Frontal cortex (tissue), 4 donors: ENCODE results near the gene APBA1. TPM values are rescaled to one million over a fixed set of nuclear protein-coding genes. Genes with fewer than 3 reads are reported as not detected.

Source experiments
- DNase-seq, 2 donors: peaks; one replicate each; pipeline ENCODE4 v3.0.0; 2012; ENCODE audit warnings: low spot score in 2 of 2
- FAIRE-seq: peaks from 2 replicates; lab custom pipeline; 2012; peaks lifted over from hg19 to GRCh38; lab: Jason Lieb, UNC
- total RNA-seq: library from RNA; depleted of rRNA; stranded (reverse); fragments of >200 nt; gene quantifications from one replicate; pipeline ENCODE4 v1.2.3, GENCODE V29; 2014
- donor health status: control.
- donor health status: control.
- donor health status: control.

Gene APBA1
- total RNA-seq, 1 donor from 2014 or later: 24.9 TPM

DNA sequence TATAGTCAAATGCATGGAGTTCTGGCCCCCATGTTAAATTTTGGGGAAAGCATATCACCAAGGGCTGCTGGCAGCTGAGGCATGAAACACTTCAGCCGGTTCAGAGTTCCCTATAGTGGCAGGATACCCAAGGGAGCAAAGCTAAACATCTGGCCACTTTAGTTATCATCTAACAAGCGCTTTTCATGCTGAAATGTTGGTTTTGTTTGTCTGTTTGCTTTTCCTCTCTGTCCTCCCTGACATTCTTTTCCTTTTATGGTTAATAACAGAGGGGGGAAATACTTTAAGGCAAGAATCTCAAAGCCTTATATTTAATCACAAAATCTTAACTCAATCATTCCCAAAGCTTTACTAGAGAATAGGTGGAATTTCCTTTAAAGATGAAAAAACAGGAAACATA is 11.9 kb downstream of the APBA1 start:
- no peak for DNase-seq
- no peak for FAIRE-seq

DNA sequence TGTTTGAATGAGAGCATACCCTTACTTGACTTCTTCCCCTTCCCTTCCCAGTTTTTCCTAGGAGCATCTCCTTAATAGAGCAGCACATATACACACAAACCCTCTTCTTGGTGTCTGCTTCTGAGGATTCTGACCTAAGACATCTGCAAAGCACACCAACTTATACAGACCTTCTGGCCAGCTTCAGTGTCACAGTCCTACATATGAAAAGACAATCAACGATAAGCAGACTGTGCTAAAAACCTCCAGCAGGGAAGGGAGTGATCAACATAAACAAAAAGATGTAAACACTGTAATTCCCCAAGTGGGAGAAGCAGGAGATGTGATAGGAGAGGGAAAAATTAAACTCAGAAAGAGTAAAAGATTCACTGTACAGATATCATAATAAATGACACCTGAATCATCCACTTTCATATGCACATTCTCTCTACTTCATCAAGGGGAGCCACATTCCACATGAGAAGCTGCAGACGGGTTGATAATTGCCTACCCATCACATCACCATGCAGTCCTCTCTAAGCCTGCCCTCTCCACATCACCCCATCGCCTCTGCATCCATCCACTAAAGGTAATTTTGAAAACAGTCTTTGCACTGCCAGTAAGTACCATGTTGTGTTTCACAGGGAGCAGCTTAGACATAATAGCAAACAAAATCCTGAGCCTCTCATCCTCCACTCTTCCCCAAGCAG is 13.0 kb downstream of the APBA1 start:
- FAIRE-seq (no peak), DNase-seq (no peak)

DNA sequence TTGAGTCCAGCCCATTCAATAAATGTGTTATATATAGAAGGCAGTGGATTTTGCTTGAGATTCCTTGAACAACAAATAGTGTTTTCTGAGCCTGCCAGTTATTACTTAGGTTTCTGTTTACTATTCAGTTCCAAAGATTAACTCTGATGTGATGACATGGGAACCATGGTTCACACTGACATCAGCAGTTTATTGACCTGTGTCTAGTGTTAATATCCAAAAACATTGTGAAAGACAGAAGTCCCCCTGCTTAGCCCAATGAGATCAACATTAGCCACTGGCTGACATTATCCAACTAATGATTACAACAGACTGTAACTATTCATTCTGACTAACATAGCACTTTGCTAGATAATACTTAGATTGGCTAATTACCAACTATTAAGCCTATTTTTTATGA is 14.9 kb downstream of the APBA1 start:
- FAIRE-seq (no peak), DNase-seq (no peak)

DNA sequence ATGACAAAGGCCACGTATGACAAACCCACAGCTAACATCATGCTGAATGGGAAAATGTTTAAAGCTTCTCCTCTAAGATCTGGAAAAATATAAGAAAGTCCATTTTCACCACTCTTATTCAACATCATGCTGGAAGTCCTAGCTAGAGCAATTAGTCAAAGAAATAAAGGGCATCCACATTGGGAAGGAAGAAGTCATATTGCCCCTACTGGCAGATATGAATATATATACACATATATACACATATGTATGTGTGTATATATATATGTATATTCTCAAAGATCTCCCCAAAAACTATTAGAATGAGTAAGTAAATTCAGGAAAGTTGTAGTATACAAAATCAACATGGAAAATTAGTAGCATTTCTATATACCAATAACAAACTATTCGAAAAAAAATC is 17.1 kb downstream of the APBA1 start:
- FAIRE-seq (no peak), DNase-seq (no peak)

DNA sequence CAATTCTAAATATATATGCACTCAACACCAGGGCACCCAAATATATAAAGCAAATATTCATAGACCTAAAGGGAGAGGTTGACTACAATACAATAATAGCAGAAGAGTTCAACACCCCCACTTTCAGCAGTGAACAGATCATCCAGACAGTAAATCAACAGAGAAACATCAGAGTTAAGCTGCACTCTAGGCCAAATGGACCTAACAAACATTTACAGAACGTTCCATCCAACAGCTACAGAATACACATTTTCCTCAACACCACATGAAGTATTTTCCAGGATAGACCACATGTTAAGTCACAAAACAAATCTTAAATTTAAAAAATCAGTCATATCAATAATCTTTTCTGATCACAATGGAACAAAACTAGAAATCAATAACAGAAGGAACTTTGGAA is 18.9 kb downstream of the APBA1 start:
- no peak for DNase-seq
- FAIRE-seq: peak; percentile 30

DNA sequence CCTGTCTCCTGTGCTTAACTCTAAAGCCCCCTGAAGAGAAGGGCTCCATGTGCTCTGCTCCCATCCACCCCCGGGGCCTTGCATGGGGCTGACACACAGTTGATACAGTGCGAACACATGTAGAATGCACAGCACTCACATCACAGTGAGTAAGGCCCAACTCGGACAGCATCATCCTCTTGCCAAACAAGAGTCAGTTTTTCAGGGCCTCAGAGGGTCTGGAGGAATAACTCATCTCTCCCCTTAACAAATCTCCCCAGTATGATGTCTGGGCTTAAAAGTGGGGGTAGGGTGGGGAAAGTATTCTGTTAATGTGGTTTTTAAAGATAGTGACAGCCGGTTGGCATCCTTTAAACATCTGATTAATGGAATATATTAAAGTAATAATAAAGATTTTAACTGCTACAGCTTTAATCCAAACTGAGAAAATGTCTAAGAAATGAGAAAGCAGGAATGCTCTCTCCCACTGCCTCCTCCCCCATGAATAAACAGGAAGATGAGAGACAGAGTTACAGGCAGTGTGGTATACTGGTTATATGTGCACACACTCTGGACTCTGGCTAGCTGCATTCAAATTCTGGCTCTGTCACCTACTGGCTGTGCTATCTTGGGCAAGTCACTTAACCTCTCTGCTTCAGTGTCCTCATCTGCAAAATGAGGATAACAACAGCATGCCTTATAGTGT is 22.5 kb downstream of the APBA1 start:
- FAIRE-seq (no peak), DNase-seq (no peak)

DNA sequence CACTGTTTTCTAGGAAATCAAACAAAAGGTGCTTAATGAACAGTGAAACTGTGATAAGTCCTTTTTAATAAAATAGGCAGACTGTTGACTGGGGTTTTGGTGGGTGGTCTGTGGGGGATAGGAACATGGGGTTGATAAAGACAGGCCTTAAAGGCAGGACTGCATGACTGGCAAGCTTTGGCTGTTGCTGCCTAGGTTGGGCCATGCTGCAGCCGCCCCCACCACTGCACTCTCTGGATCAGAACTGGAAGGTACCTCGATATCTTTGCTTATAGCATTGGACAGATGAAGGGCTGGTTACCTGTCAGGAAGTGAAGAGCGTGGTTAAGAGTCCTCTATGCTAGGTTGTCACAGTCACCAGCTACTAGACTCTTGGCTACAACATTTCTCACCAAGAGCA is 24.4 kb downstream of the APBA1 start:
- no peak for FAIRE-seq

DNA sequence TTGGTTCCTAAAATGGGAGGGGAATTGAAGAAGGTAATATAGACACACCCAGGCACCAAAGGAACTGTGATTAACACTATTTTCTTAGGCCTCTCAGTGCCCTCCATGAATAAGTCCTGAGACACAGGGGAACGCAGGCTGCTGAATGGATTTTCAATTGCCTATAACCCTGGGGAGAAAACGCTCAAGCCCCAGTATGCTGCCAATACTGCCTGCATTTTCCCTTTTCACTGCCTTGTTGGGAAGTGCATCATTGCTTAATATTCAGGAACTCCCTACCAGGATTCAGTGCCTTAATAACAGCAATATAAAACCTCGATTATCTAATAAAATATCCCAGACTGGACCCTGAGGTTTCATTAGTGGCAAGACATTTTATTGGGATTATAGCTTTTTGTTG is 25.4 kb downstream of the APBA1 start:
- DNase-seq: no peak
- FAIRE-seq: no peak

More for the DNA sequence above, 24.4 kb downstream of the APBA1 start:
- no peak for DNase-seq

DNA sequence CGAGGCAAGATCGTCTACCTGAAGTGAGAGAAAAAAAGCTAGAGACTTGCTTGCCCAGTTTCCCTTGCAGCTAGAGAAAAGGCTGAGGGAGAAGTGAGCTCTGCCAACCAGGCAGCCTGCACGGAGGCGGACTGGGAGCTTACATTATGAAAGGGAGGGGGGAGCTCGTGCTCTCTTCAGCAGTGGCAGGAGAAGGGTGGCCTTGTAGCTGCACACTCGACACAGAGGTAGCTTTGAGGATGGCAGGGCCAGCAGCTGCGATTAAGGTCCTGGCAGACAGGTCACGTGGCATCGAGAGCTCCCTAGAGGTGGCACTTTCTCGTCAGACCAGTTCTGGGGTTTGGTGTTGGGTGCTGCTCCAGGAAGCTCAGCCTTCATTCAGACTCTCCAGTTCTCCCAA is 26.7 kb downstream of the APBA1 start:
- no peak for FAIRE-seq

DNA sequence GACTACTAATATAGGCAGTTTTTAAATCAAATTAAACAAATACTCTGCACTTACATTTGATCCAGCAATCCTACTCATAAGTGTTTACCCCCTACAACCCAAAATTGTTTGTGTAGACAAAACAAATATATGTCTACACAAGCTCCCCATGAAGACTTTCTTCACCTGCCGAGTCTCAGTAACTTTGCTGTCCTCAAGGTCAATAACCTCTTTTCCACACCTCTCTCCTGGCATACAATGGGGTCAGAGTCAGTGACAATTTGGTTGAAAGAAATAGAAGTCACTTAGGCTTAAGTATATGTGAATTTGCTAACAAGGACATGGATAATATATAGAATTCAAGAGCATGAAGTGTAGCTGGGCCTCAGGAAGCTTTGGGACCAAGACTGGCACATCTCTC is 29.1 kb downstream of the APBA1 start:
- no peak for FAIRE-seq

More for the DNA sequence above, 26.7 kb downstream of the APBA1 start:
- peak in 1 of 2 donors; percentile 16 for DNase-seq

DNA sequence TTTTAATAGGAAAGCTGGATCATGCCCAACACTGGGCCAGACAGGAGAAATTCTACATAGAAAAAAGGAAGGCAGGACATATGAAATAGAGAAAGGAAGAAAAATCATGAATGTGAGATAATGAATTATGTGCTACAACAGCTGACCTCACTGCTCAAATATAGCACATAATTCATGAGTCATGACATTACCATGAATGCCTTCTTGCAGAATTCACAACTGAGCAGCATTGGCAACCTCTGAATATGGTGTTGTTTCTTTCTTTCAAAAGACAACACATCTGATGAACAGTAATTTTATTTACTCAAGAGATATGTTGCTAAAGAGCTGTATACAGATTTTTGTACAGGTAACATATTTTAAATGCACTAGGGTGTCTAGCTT is 34.4 kb downstream of the APBA1 start:
- FAIRE-seq (no peak), DNase-seq (no peak)

More for the DNA sequence above, 29.1 kb downstream of the APBA1 start:
- no peak for DNase-seq

DNA sequence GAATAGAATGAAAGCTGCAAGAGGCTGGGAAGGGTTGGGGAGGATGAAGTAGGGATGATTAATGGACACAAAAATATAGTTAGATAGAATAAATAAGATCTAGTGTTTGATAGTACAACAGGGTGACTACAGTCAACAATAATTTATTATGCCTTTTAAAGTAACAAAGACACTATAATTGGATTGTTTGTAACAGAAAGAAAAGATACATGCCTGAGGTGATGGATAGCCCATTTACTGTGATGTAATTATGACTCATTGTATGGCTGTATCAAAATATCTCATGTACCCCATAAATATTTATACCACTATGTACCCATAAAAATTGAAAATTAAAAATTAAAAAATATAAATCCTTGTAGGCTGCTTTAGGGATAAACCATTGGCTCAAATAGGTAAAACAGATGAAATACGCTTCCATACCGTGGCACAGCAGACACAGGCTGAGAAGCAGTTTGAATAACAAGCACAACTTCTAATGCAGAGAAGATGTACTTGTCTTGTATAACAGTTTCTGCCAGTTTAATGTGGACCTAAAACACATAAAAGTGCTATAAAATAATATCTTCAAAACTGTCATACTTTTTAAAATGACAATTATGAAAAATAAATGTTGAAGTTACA is 34.9 kb downstream of the APBA1 start:
- no peak for DNase-seq
- FAIRE-seq: no peak

DNA sequence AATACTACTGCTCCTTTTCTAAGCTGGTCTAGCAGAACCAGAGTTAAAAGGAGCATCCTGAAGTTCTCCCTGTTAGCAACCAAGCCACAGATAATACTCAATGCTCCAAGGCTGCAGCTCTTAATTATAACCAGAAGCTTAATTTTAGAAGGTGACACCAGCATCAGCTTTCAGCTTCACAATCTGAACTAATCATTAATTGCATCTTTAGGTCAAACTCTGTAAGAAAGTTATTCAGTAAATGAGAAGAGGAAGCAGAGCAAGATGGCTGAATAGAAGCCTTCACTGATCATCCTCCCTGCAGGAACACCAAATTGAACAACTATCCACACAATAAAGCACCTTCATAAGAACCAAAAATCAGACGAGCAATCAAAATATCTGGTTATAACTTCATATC is 38.5 kb downstream of the APBA1 start:
- FAIRE-seq: no peak
- DNase-seq: no peak

DNA sequence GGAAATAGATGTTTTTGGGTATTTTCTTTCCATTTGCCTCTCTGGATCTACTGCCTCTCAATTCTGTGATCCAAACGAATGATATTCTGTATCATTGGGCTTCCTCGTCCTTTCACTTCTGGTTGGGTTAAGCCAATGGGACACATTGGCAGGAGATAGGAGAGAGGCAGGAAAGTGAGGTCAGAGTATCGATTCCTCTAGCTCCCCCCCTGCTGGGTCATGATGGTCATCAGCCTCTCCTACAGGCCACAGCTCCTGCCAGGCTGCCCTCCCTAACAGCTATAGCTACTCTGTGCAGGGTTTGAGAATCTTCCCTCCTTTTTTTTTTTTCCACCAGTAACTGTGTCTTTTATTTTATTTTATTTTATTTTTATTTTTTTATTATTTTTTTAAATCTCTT is 39.4 kb downstream of the APBA1 start:
- FAIRE-seq: no peak
- no peak for DNase-seq

DNA sequence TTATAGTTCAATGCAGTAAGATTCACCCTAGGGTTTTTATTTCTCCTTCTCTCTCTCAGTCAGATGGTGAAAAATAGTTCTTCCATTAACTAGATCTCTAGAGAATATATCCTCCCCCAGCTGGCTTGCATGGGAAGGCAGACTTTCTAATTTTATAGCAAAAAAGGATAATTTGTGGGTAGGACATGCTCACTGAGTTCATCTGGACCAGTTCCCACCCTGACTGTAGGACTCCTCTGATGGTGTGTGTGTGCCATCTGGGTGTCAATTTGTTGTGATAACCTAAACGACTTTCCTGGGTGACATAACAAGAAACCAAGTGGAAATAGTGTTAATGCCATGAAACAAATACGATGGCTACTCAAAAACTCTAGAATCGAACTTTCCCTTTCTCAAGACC is 44.9 kb downstream of the APBA1 start:
- DNase-seq (no peak), FAIRE-seq (no peak)

DNA sequence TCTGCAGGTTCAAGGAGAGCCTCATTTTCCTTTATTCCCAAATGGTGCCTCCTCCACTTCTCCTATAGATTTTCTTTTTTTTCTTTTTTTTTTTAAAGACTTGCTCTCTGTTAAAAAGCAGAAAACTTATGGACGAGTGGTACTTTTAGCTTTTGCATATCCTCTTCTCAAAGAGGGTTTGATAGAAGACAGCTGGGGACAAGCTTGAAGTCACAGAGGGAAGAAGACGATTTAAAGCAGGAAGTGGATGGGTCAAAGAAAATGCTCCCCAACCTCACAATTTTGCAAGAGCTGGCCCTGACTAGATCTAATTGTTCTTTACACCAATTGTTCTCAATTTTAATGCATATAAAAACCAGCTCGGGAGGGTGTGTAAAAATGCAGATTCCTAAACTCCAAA is 48.9 kb downstream of the APBA1 start:
- DNase-seq: no peak
- no peak for FAIRE-seq

DNA sequence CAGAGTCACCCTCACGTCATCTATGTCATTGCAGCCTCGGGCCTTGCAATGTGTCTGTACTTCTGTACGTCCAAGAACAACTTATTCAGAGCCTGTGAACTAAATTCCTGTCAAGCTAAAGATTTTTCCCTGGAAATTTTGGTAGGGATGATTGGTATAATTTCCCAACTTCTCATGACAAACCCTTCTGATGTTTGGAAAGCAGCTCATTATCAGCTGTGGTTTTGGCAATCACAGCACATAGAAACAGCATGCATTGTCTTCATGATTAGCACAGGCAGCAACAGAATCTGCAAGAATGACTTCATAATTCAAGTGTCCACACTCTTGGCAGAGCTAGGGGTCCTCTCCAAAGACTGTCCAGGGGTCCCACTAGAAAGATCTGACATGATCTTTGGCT is 49.5 kb downstream of the APBA1 start:
- DNase-seq (no peak), FAIRE-seq (no peak)

DNA sequence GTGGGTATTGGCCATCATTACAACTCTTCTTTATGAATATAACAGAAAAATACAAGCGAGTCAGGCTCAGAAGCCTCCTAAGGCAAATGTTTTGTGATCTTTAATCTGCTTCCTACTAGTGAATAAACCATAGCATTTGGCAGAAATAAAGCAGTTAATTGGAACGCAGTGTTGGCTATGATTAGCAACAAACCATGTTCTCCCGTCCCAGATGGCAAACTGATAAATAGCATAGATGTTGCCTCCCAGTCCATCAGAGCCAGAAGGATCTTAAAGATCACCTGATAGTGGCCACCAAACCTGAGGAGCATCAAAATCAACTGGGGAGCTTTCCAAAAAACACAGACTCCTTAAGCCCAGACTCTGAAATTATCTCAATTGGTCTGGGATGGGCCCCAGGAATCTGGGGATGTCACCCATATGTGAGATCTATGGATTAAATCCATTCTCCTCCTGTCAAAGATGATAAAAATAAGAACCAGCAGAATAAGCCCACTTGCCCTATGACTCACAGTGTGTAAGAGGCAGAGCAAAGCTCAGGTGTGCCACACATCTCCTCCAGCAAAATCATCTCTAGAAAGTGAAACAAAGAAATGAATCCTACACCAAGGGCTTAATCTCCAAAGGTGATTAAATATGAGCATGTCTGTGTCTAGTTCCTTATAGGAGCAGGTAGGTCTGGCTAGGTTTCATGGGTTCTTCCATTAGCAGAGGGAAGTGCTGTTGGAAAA is 50.3 kb downstream of the APBA1 start:
- FAIRE-seq (no peak), DNase-seq (no peak)

DNA sequence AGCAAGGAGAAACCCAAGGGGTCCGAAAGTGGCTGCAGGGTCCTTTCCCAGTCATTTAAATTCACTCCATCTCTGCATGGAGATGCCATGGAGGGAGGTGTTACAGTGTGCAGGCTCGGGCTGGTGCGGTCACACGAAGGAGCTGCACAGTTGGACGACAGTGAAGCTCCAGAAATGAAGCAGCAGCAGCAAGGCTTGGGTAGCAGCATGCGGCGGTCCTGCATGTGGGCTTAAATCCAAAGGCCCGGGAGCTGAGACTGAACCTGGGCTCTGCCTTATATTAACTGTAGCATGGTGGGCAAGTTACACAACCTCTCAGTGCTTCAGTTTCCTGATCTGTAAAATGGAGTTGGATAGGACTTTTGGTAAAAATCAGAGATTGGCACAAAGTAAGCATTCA is 51.4 kb downstream of the APBA1 start:
- DNase-seq (no peak), FAIRE-seq (no peak)

DNA sequence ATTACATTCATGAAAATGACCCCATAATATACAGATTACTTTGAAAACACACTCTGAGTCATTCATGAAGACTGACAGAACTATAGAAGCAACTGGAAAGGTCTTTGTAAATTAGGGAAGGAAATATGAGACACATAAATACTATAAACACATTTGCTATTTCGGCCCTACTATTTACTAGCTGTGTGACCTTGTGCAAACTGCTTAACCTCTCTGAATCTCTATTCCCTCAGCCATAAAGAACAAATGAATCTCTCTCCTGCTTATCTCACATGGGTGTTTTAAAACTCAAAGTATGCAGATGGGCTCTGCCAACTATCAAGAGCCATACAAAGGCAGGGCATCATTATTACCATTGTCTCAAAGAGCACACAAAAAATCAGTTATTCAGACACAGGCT is 52.9 kb downstream of the APBA1 start:
- FAIRE-seq (no peak), DNase-seq (no peak)

DNA sequence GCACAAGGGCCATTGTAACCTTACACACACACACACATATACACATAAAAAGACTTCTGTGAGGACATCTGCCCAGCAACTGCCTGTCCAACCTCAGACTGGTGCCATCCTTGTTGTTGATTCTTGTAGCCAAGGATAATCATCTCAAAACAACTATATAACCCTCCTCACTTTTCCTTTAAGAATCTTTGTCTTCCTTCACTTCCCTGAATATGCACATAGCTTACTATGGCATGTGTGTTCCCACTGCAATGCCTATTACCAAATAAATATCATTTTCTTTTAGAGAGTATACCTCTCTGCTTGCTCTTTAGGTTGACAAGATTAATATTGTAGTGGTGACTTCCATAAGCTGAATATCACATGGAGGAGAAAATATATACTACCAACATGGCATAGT is 55.2 kb downstream of the APBA1 start:
- DNase-seq (no peak), FAIRE-seq (no peak)
